WI38 (cell line): ENCODE data around the gene DYNC1I1.
A peak's percentile ranks its signal among the peaks of the same experiment; 100 is the strongest.

ENCODE experiments used
- H3K4me3 ChIP-seq: 2 replicates; pipeline ENCODE4 v1.5.1; 2011; ENCODE audit warnings: low read depth, mild to moderate bottlenecking, control low read depth, low read length
- TF ChIP-seq, protein P1 (sequence below): IDR thresholded peaks from 2 replicates; pipeline ENCODE4 v1.5.1; 2012; ENCODE audit warnings: low read depth, mild to moderate bottlenecking, control low read depth, low read length

The DYNC1I1 gene

DNA sequence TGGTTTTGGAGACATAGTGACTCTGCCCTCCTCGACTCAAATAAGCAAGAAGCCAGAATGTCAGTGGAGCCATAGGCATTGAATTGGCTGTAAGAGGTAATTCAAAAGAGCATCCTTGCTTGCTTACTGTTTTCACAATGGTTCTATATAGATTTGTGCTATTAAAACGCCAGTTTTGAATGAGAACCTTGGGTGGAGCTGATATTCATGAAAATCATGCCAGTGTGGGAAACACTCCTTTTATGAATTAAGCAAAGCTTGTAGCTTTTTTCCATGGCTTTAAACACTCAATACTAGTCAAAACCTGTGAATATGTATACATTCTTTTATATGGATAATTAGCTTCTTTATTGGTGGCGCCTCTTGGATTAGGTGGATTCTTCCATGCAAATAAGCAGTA is 297.0 kb downstream of the DYNC1I1 start:
- TF ChIP-seq, protein P1, sequence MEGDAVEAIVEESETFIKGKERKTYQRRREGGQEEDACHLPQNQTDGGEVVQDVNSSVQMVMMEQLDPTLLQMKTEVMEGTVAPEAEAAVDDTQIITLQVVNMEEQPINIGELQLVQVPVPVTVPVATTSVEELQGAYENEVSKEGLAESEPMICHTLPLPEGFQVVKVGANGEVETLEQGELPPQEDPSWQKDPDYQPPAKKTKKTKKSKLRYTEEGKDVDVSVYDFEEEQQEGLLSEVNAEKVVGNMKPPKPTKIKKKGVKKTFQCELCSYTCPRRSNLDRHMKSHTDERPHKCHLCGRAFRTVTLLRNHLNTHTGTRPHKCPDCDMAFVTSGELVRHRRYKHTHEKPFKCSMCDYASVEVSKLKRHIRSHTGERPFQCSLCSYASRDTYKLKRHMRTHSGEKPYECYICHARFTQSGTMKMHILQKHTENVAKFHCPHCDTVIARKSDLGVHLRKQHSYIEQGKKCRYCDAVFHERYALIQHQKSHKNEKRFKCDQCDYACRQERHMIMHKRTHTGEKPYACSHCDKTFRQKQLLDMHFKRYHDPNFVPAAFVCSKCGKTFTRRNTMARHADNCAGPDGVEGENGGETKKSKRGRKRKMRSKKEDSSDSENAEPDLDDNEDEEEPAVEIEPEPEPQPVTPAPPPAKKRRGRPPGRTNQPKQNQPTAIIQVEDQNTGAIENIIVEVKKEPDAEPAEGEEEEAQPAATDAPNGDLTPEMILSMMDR, result no peak
- no peak overlapping the region for H3K4me3 ChIP-seq

DNA sequence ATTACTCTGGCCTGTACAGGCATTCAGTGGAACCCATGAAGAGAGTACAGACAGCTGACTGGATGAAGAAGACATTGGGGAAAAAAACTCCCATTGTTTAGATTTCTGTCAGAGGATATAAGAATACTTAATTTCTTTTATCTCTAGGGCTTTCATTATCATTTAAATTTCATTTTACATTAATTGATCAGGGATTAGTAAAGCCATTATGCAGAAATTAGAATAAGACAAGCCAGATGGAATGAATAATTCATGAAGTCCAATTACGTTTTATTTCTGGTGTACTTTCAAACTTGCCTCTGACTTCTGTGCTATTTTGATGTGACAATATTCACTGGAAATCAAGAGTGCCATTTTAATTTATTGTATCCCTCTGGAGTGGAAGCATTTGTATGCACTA is 302.5 kb downstream of the DYNC1I1 start:
- TF ChIP-seq, protein P1, result no peak
- no peak overlapping the region for H3K4me3 ChIP-seq

DNA sequence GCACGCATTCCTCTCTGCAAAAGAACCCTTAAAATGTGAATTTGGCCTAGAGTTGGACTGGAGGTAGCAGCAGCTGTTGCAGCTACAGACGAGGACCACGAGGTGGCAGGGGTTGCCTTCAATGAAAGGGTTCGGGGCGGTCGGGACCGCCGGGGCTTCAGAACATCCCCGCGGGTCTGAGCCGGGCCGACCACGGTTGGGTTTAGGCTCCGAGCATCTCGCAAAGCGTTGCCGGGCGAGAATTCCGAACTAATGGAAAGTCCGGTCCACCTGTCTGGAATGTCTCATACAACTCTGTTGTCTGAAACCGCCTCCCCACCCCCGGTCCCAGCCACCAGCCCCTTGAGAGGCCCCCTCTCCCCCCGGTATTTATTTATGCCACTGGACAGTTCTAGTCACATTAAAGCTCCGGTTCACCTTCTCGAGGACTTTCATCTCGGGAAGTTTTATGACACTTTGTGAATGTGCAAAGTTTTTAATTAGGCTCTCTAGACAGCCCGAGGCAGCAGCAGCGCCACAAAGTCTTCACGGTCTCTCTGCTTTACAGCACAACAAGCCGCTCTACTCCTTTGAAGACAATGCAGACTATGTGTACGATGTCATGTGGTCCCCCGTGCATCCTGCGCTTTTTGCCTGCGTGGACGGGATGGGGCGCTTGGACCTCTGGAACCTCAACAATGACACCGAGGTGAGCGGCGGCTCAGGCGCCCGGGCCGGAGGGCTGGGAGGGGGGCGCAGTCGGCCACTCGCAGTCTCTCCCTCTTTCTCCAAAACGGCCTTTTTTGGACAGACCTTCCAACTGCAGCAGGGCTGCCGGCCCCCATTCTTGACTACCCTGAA is 303.4 kb downstream of the DYNC1I1 start:
- peak overlapping the region; percentile 63 for H3K4me3 ChIP-seq
- TF ChIP-seq, protein P1, result peak; percentile 89

DNA sequence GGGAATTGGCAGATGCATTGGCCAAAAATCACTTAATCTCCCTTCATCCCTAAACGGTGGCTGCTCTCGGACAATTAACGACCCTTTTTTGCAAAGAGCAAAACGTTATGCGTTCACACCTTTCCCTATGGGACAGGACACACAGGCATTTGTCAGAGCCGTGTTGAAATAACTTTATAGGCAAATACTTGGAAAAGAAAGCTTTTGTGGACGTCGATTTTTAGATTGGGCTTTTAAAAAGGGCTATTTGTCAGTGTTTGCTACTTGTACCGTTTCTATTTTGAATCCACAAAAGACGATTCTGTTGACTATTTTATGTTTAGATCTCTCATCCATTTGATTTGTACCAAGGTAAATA is 304.0 kb downstream of the DYNC1I1 start:
- H3K4me3 ChIP-seq, result peak overlapping the region; percentile 63
- TF ChIP-seq, protein P1, result no peak

DNA sequence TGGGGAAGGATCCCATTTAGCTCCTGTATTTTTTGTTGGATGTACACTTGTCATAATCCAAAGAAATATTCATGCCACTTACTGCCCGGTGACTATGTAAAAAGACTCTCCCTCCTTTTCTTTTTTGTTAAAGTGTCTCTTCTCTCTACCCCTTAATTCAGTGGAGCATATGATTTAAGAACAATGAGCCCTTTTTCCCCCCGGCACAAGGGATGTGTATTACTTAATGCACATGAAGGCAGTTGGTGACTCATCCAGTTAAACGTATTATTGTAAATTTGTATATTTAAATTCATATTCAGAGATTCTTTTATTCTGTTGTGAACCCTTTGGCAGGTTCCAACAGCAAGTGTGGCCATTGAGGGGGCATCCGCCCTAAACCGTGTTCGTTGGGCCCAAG is 307.7 kb downstream of the DYNC1I1 start:
- TF ChIP-seq, protein P1, result no peak
- no peak overlapping the region for H3K4me3 ChIP-seq

DNA sequence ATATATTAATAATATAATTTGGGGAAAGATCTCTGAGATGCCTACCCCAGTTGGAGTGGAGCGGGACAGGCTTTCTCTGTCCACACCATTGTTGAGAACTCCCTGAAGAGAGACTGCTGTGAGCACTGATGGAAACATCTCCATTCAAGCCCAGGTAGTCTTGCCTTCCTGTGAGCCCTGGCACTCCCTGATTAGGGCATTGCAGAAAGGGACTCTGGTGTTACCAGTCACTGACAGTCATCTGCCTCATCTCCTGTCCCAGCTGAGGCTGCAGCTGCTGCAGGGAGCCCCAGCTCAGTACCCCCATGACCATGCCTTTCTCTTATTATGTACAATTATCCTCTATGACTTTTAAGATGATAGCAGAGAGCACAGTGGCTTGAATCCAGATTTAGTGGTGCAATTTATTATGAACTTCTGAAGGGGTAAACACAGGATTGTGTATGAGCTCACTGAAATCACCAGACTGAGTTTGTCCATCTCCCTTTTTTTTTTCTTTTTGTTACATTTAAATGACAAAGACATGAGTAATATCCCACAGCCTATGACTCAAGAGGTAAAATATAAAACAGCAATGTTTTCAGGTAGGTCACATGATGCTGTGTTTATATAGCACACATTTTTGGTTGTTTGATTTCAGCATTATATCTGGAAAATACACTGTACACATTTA is 312.7 kb downstream of the DYNC1I1 start:
- TF ChIP-seq, protein P1, result no peak
- no peak overlapping the region for H3K4me3 ChIP-seq

DNA sequence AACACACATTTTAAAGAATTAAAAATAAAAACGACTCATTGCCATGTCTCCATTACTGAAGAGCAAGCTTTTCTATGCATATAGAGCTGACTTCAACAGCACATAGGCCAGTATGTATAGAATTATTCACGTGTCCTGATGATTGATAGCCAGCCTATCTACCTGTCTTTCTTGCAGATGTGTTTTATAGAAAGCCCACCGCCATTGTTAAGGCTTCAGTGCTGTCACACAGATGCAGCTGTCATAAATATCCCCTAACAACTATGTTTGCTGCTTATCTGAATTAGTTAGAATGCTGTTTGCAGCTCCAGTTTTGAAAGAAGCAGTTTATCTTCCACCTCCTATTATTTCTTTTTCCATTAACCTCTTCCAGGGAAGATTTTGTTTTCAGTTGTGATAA is 313.6 kb downstream of the DYNC1I1 start:
- TF ChIP-seq, protein P1, result no peak
- H3K4me3 ChIP-seq, result no peak overlapping the region
